ENCODE data around the gene SSNA1. TPM values are rescaled to one million over a fixed set of nuclear protein-coding genes. Genes with fewer than 3 reads are reported as not detected.

Gene SSNA1
- total RNA-seq, 4 donors from 2014 or later, result 58.2 to 99.5 (median 76.7) TPM

- Histone ChIP-seq H3K9me3 (no peaks in the 10 kb centered on the region), H3K36me3 (no peaks in the 10 kb centered on the region), H3K4me3 (peak overlapping the region; percentile 42 to 54 (median 45)), H3K27me3 (peaks cover 6 to 100% (median 70%) of the 10 kb centered on the region in 4 donors), H3K4me1 (peaks cover 27 to 39% (median 31%) of the 10 kb centered on the region in 4 donors), H3K27ac (replicated peaks in 1 of 4) (no peak overlapping the region)
- DNase-seq (ENCODE audit: extremely low spot score), result no peak
- intact Hi-C loops (cut with DNase I), result no loop called here
- TF ChIP-seq CTCF (IDR thresholded peaks at IDR 0.05) (no peak), POLR2AphosphoS5 (IDR thresholded peaks at IDR 0.05) (no peak), EP300 (IDR thresholded peaks at IDR 0.05) (no peak), POLR2A (IDR thresholded peaks at IDR 0.05; ENCODE audit: low read depth) (no peak)
- WGBS, result 0% methylated on average over 8 of the region's 36 CpGs
These were observed 19.9 kb upstream of the SSNA1 start for GRCh38 chr9:137168573-137168903.

- H3K27ac ChIP-seq (replicated peaks in 1 of 4), result no peak overlapping the region
- H3K27me3 ChIP-seq, result peaks cover 6 to 100% (median 64%) of the 10 kb centered on the region in 4 donors
- TF ChIP-seq POLR2A (IDR thresholded peaks at IDR 0.05; ENCODE audit: low read depth), result no peak
- no peak for TF ChIP-seq CTCF (IDR thresholded peaks at IDR 0.05)
- TF ChIP-seq POLR2AphosphoS5 (IDR thresholded peaks at IDR 0.05), result no peak
- no peaks in the 10 kb centered on the region for H3K36me3 ChIP-seq
- peaks cover 27 to 38% (median 30%) of the 10 kb centered on the region in 4 donors for H3K4me1 ChIP-seq
- intact Hi-C loops (cut with DNase I), result no loop called here
- WGBS, result no CpG with 5 or more reads among the region's 124 CpGs
- peak overlapping the region; percentile 42 to 54 (median 45) for H3K4me3 ChIP-seq
- DNase-seq (ENCODE audit: extremely low spot score), result no peak
- no peaks in the 10 kb centered on the region for H3K9me3 ChIP-seq
These were observed 19.3 kb upstream of the SSNA1 start for GRCh38 chr9:137168904-137169856.

- intact Hi-C loops (cut with DNase I), result no loop called here
- H3K4me3 ChIP-seq, result peak within 1 kb of the TSS; percentile 42 to 54 (median 45)
- peaks cover 6 to 93% (median 57%) of the 10 kb centered on the region in 4 donors for H3K27me3 ChIP-seq
- peaks cover 27 to 40% (median 31%) of the 10 kb centered on the region in 4 donors for H3K4me1 ChIP-seq
- H3K9me3 ChIP-seq, result no peaks in the 10 kb centered on the region
- no peak for TF ChIP-seq EP300 (IDR thresholded peaks at IDR 0.05)
- TF ChIP-seq POLR2A (IDR thresholded peaks at IDR 0.05; ENCODE audit: low read depth), result no peak
- no peak for TF ChIP-seq CTCF (IDR thresholded peaks at IDR 0.05)
- no peak for TF ChIP-seq POLR2AphosphoS5 (IDR thresholded peaks at IDR 0.05)
- no peak for DNase-seq (ENCODE audit: extremely low spot score)
- no peaks in the 10 kb centered on the region for H3K36me3 ChIP-seq
- 40% methylated on average over 1 of the region's 41 CpGs for whole genome bisulfite sequencing
- H3K27ac ChIP-seq (replicated peaks in 1 of 4), result no peak within 1 kb of the TSS
These were observed 18.5 kb upstream of the SSNA1 start, which contains the start of gene LRRC26 for GRCh38 chr9:137169896-137170358. Gene LRRC26 (minus strand): TSS chr9:137170051. CDS start chr9:137169943, 108 bp downstream.

- H3K4me1 ChIP-seq, result peaks cover 27 to 46% (median 33%) of the 10 kb centered on the region in 4 donors
- TF ChIP-seq CTCF (IDR thresholded peaks at IDR 0.05), result no peak
- TF ChIP-seq POLR2A (IDR thresholded peaks at IDR 0.05; ENCODE audit: low read depth), result no peak
- TF ChIP-seq POLR2AphosphoS5 (IDR thresholded peaks at IDR 0.05), result no peak
- no peak for TF ChIP-seq EP300 (IDR thresholded peaks at IDR 0.05)
- H3K27ac ChIP-seq (replicated peaks in 1 of 4), result no peak overlapping the region
- peaks cover 6 to 86% (median 50%) of the 10 kb centered on the region in 4 donors for H3K27me3 ChIP-seq
- H3K36me3 ChIP-seq, result no peaks in the 10 kb centered on the region
- H3K4me3 ChIP-seq, result no peak overlapping the region
- WGBS, result 34% methylated on average over 10 of the region's 14 CpGs
- no peaks in the 10 kb centered on the region for H3K9me3 ChIP-seq
- intact Hi-C loops (cut with DNase I), result no loop called here
- no peak for DNase-seq (ENCODE audit: extremely low spot score)
These were observed 17.9 kb upstream of the SSNA1 start for GRCh38 chr9:137170486-137171148.
